ENCODE results near the gene BRCA1. TPM values are rescaled to one million over a fixed set of nuclear protein-coding genes. Genes with fewer than 3 reads are reported as not detected.

The BRCA1 gene
- total RNA-seq, 1 donor from 2014 or later: 3.4 TPM

DNA sequence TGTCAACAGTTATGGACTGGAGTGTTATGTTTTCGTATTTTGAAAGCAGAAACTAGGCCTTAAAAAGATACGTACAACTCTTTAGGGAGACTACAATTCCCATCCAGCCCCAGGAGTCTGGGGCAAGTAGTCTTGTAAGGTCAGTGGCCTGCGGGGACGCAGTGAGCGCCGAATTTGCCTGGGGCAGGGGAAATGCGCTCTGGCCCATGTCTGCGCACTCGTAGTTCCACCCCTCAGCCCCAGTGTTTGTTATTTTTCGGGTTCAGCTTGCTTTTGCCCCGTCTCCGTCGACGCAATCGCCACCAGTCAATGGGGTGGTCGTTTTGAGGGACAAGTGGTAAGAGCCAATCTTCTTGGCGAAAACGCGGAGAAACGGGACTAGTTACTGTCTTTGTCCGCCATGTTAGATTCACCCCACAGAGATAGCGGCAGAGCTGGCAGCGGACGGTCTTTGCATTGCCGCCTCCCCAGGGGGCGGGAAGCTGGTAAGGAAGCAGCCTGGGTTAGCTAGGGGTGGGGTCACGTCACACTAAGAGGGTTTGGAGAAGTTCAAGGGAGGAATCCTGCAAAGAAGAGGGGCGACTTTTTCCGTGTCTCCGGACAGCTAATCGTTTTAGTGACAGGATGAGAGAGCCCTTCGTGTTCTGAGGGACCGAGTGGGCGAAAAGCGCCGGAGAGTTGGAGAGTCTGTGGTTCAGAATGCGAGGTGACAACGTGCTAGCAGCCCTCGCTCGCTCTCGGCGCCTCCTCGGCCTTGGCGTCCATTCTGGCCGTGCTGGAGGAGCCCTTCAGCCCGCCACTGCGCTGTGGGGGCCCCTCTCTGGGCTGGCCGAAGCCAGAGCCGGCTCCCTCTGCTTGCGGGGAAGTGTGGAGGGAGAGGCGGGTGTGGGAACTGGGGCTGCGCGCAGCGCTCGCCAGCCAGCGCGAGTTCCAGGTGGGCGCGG is 1.1 kb upstream of the BRCA1 start:
- Histone ChIP-seq H3K27me3 (ENCODE audit: control insufficient read depth, insufficient read depth, low read length) (no peaks in the 10 kb centered on the region), H3K36me3 (ENCODE audit: control insufficient read depth, insufficient read depth, low read length) (peaks cover 3% of the 10 kb centered on the region), H3K4me3 (ENCODE audit: low read depth, low read length) (peak overlapping the region; percentile 79)
- FAIRE-seq: no peak
- no peak for DNase-seq (ENCODE audit: low read depth)
- TF ChIP-seq, protein P1, sequence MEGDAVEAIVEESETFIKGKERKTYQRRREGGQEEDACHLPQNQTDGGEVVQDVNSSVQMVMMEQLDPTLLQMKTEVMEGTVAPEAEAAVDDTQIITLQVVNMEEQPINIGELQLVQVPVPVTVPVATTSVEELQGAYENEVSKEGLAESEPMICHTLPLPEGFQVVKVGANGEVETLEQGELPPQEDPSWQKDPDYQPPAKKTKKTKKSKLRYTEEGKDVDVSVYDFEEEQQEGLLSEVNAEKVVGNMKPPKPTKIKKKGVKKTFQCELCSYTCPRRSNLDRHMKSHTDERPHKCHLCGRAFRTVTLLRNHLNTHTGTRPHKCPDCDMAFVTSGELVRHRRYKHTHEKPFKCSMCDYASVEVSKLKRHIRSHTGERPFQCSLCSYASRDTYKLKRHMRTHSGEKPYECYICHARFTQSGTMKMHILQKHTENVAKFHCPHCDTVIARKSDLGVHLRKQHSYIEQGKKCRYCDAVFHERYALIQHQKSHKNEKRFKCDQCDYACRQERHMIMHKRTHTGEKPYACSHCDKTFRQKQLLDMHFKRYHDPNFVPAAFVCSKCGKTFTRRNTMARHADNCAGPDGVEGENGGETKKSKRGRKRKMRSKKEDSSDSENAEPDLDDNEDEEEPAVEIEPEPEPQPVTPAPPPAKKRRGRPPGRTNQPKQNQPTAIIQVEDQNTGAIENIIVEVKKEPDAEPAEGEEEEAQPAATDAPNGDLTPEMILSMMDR (IDR thresholded peaks at IDR 0.05; ENCODE audit: insufficient read depth, low read length, severe bottlenecking): no peak

DNA sequence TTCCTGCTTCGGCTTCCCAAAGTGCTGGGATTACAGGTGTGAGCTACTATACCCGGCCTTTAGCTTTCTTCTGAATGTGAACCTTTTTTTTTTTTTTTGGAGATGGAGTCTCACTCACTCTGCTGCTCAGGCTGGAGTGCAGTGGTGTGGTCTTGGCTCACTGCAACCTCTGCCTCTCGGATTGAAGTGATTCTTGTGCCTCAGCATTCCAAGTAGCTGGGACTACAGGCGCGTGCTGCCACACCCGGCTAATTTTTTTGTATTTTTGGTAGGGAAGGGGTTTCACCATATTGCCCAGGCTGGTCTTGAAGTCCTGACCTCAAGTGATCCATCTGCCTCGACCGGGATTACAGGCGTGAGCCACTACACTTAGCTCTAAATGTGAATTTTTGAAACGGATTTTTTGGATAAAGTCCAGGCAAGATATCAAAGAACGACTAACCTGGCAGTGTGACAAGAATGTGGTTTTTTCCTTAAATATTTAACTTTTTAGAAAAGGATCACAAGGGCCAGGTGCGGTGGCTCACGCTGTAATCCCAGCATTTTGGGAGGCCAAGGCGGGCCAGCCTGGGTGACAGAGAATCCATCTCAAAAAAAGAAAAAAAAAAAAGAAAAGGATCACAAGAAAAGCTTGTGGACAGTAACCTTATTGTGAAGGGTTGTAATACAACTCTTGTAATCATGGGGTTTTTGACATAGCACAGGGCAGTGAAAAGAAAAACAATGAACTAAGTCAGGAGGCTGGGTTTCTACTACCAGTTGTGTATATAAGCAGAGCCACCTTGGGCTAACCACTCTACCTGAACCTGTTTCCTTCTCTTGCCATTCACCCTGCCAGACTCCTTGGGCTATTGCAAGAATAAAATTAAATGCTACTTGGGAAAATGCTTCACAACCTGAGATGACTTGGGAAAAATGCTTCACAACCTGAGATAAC is 6.2 kb downstream of the BRCA1 start:
- H3K4me3 ChIP-seq (ENCODE audit: low read depth, low read length): no peak overlapping the region
- H3K27me3 ChIP-seq (ENCODE audit: control insufficient read depth, insufficient read depth, low read length): no peaks in the 10 kb centered on the region
- H3K36me3 ChIP-seq (ENCODE audit: control insufficient read depth, insufficient read depth, low read length): no peaks in the 10 kb centered on the region
- TF ChIP-seq, protein P1 (IDR thresholded peaks at IDR 0.05; ENCODE audit: insufficient read depth, low read length, severe bottlenecking): no peak
- FAIRE-seq: no peak
- DNase-seq (ENCODE audit: low read depth): no peak

DNA sequence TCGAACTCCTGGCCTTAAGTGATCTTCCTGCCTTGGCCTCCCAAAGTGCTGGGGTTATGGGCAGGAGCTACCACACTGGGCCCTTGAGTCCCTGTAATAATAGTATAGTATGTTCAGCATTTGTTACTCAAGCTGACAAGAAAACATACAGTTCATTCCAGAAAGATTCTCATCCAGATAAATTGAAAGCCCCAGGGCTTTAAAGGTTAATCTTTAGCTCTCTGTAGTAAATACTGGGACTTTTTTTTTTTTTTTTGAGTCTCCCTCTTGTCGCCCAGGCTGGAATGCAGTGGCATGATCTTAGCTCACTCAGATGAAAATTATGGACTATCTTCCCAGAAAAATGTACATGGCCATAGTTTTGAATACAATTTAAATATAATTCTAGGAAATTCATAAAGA is 11.0 kb downstream of the BRCA1 start:
- H3K4me3 ChIP-seq (ENCODE audit: low read depth, low read length): no peak overlapping the region
- FAIRE-seq: no peak
- H3K27me3 ChIP-seq (ENCODE audit: control insufficient read depth, insufficient read depth, low read length): no peaks in the 10 kb centered on the region
- TF ChIP-seq, protein P1 (IDR thresholded peaks at IDR 0.05; ENCODE audit: insufficient read depth, low read length, severe bottlenecking): no peak
- no peaks in the 10 kb centered on the region for H3K36me3 ChIP-seq (ENCODE audit: control insufficient read depth, insufficient read depth, low read length)
- DNase-seq (ENCODE audit: low read depth): no peak

DNA sequence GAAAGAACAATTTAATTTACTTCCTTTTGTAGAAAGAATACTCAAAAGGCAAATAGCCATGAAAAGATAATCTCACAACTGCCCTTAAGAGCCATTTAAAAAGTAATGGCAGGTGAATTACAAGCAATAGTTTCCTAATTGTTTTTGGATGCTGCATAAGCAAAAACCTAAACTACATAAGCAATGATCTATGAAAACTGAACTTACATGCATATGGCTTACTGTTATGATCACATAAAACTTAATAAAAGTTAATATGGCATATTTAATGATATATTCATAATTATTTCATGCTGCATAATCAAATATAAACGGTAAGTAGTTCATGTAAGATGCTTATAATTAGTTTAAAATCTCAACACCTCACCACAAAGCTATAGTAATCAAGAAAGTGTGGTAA is 18.6 kb downstream of the BRCA1 start:
- DNase-seq (ENCODE audit: low read depth) (no peak), FAIRE-seq (no peak)
- H3K27me3 ChIP-seq (ENCODE audit: control insufficient read depth, insufficient read depth, low read length): no peaks in the 10 kb centered on the region
- H3K36me3 ChIP-seq (ENCODE audit: control insufficient read depth, insufficient read depth, low read length): no peaks in the 10 kb centered on the region
- H3K4me3 ChIP-seq (ENCODE audit: low read depth, low read length): no peak overlapping the region
- TF ChIP-seq, protein P1 (IDR thresholded peaks at IDR 0.05; ENCODE audit: insufficient read depth, low read length, severe bottlenecking): no peak

DNA sequence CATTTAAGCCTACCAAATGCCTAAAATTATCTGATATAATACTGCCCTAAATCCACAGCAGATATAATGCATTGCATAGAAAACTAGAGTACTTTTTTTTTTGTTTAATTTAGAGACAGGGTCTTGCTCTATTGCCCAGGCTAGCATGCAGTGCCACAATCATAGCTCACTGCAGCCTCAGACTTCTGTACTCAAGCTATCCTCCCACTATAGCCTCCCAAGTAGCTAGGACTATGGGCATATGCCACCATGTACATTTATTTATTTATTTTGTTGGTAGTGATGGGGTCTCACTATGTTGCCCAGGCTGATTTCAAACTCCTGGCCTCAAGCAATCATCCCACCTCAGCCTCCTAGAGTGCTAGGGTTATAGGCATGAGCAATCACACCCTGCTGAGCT is 20.0 kb downstream of the BRCA1 start:
- Histone ChIP-seq H3K27me3 (ENCODE audit: control insufficient read depth, insufficient read depth, low read length) (no peaks in the 10 kb centered on the region), H3K4me3 (ENCODE audit: low read depth, low read length) (no peak overlapping the region), H3K36me3 (ENCODE audit: control insufficient read depth, insufficient read depth, low read length) (no peaks in the 10 kb centered on the region)
- TF ChIP-seq, protein P1 (IDR thresholded peaks at IDR 0.05; ENCODE audit: insufficient read depth, low read length, severe bottlenecking): no peak
- no peak for DNase-seq (ENCODE audit: low read depth)
- no peak for FAIRE-seq

Measured in bronchial epithelial cell (primary cell).